Panc1 (cell line): ENCODE measurements around the gene SPEM3. TPM values are rescaled to one million over a fixed set of nuclear protein-coding genes. Genes with fewer than 3 reads are reported as not detected.

ENCODE experiments used
- ATAC-seq: fragments of 200-7000 bp; cut with Tn5 transposase; 2 replicates; pipeline ENCODE4 v1.9.1; 2020; ENCODE audit warnings: mild to moderate bottlenecking, moderate library complexity
- BruUV-seq: library from RNA; stranded (reverse); fragments of 400-500 nt; replicated peaks from 2 replicates; lab custom pipeline; 2021; lab: Mats Ljungman, UMichigan
- CTCF ChIA-PET: fragments of 300-600 bp; sonication (Branson Sonifier 250); formaldehyde crosslinking; loops from one replicate; lab custom pipeline; 2022; ENCODE audit warnings: antibody characterized with exemption; lab: Charles Lee
- POLR2A ChIA-PET: fragments of 300-600 bp; sonication (Branson Sonifier 250); formaldehyde crosslinking; loops from one replicate; lab custom pipeline; 2022; ENCODE audit warnings: antibody characterized with exemption; lab: Charles Lee
- DNase-seq: peaks from one replicate; pipeline ENCODE4 v3.0.0-alpha.2; 2010; ENCODE audit warnings: low read depth, low spot score
- H3K27ac ChIP-seq: 2 replicates; pipeline ENCODE4 v1.5.1; 2011; ENCODE audit warnings: mild to moderate bottlenecking, low read length, inconsistent platforms
- H3K27me3 ChIP-seq: fragments of 200-500 bp; sonication (Bioruptor generic); 2 replicates; pipeline ENCODE4 v1.6.0; 2014; ENCODE audit warnings: low read length, inconsistent platforms; ENCODE audit not compliant: control insufficient read depth, insufficient read depth
- H3K36me3 ChIP-seq: fragments of 200-500 bp; sonication (Bioruptor generic); 2 replicates; pipeline ENCODE4 v1.5.1; 2014; ENCODE audit warnings: inconsistent platforms, mild to moderate bottlenecking, low read length, moderate library complexity; ENCODE audit not compliant: control insufficient read depth, insufficient read depth
- H3K4me1 ChIP-seq: 2 replicates; pipeline ENCODE4 v1.5.1; 2011; ENCODE audit warnings: inconsistent platforms, mild to moderate bottlenecking, low read length, moderate library complexity; ENCODE audit not compliant: control insufficient read depth, insufficient read depth
- H3K4me3 ChIP-seq, 2 experiments: 2 replicates each; pipeline ENCODE4 v1.5.1; 2011 to 2012; ENCODE audit warnings: low read depth in 2 of 2, low read length in 2 of 2, mild to moderate bottlenecking in 2 of 2, inconsistent platforms in 1 of 2, moderate library complexity in 1 of 2
- H3K9me3 ChIP-seq: fragments of 200-500 bp; sonication (Bioruptor generic); 2 replicates; pipeline ENCODE4 v1.5.1; 2014; ENCODE audit warnings: low read depth, mild to moderate bottlenecking, inconsistent platforms, low read length, moderate library complexity; ENCODE audit not compliant: control insufficient read depth, insufficient read depth
- CTCF ChIP-seq: fragments of 450-650 bp; IDR thresholded peaks from 2 replicates; pipeline ENCODE4 v1.5.1; 2017; ENCODE audit warnings: mild to moderate bottlenecking
- POLR2AphosphoS5 ChIP-seq: IDR thresholded peaks from 2 replicates; pipeline ENCODE4 v1.6.1; 2012; ENCODE audit warnings: mild to moderate bottlenecking, low read depth, low read length, moderate library complexity
- REST ChIP-seq, 2 experiments: IDR thresholded peaks; 2 replicates each; pipeline ENCODE4 v1.6.1; 2011 to 2012; ENCODE audit warnings: low read depth in 2 of 2, control low read depth in 1 of 2, low read length in 1 of 2, mild to moderate bottlenecking in 1 of 2, moderate library complexity in 1 of 2; ENCODE audit not compliant: insufficient read depth in 1 of 2
- SIN3A ChIP-seq: IDR thresholded peaks from 2 replicates; pipeline ENCODE4 v1.6.1; 2012; ENCODE audit warnings: low read depth, mild to moderate bottlenecking, low read length, moderate library complexity, borderline replicate concordance; ENCODE audit not compliant: insufficient read depth
- TCF7L2 ChIP-seq: IDR thresholded peaks from 2 replicates; pipeline ENCODE4 v1.6.1; 2011; ENCODE audit warnings: mild to moderate bottlenecking, low read depth, low read length, inconsistent platforms
- in situ Hi-C: cut with HindIII; loops from 2 replicates; pipeline ENCODE4 v1.10.0; 2016; ENCODE audit warnings: low sequenced_read_pairs, low pct_unique_long_range_greater_than_20kb
- intact Hi-C: fragments of 100-400 bp; cut with micrococcal nuclease; formaldehyde crosslinking; loops from one replicate; pipeline ENCODE4 v1.10.0; 2022; ENCODE audit not compliant: unreplicated experiment
- total RNA-seq: library from RNA; stranded (reverse); gene quantifications from one replicate; pipeline ENCODE4 v1.2.1, GENCODE V29; 2021; ENCODE audit not compliant: unreplicated experiment

Gene SPEM3
- total RNA-seq, 1 experiment from 2014 or later, result not detected

GRCh38 chr17:7408252-7408727, 20.4 kb upstream of the SPEM3 start:
- BruUV-seq, result no TSS peak
- TF ChIP-seq REST (IDR thresholded peaks at IDR 0.05; ENCODE audit: insufficient read depth in 1 of 2, low read depth in 2 of 2, low read length in 1 of 2) (no peak), TCF7L2 (no peak), SIN3A (no peak), POLR2AphosphoS5 (no peak), CTCF (no peak)
- intact Hi-C loops, result no loop called here
- H3K27ac ChIP-seq, result no peak overlapping the region
- DNase-seq (no peak), ATAC-seq (no peak)
- H3K4me1 ChIP-seq, result no peaks in the 10 kb centered on the region; the same call in 1 of the 2 replicates
- no peaks in the 10 kb centered on the region for H3K36me3 ChIP-seq
- in situ Hi-C loops, result no loop called here
- ChIA-PET CTCF (no interaction called here), POLR2A (no interaction called here)
- no peak overlapping the region for H3K4me3 ChIP-seq
- no peaks in the 10 kb centered on the region for H3K27me3 ChIP-seq
- no peaks in the 10 kb centered on the region for H3K9me3 ChIP-seq

GRCh38 chr17:7408863-7409262, 19.8 kb upstream of the SPEM3 start:
- Histone ChIP-seq H3K27me3 (no peaks in the 10 kb centered on the region), H3K27ac (no peak overlapping the region), H3K36me3 (no peaks in the 10 kb centered on the region), H3K4me3 (no peak overlapping the region), H3K4me1 (no peaks in the 10 kb centered on the region; the same call in 1 of the 2 replicates), H3K9me3 (no peaks in the 10 kb centered on the region)
- DNase-seq (no peak), ATAC-seq (no peak)
- TF ChIP-seq POLR2AphosphoS5 (no peak), CTCF (no peak), SIN3A (no peak)
- CTCF ChIA-PET, result no interaction called here
- no TSS peak for BruUV-seq
- in situ Hi-C loops, result no loop called here
- intact Hi-C loops, result no loop called here
- POLR2A ChIA-PET, result no interaction called here
